Trophoblast cell (in vitro differentiated cells and primary cell): ENCODE results near the gene FXN.

Experiments used
- DNase-seq, 2 donors: peaks; one replicate each; pipeline ENCODE4 v3.0.0-alpha.2; 2016
- H2AFZ ChIP-seq: 2 replicates; pipeline ENCODE4 v1.6.1; 2013; ENCODE audit warnings: low read length, moderate library complexity, mild to moderate bottlenecking; ENCODE audit not compliant: insufficient read depth, poor library complexity
- H2AK5ac ChIP-seq: 2 replicates; pipeline ENCODE4 v1.6.1; 2013; ENCODE audit warnings: mild to moderate bottlenecking, low read length
- H2BK120ac ChIP-seq: 2 replicates; pipeline ENCODE4 v1.6.1; 2013; ENCODE audit warnings: low read length, mild to moderate bottlenecking, moderate library complexity; ENCODE audit not compliant: insufficient read depth, poor library complexity
- H2BK12ac ChIP-seq: 2 replicates; pipeline ENCODE4 v1.6.1; 2013; ENCODE audit warnings: mild to moderate bottlenecking, low read length, moderate library complexity
- H2BK5ac ChIP-seq: 2 replicates; pipeline ENCODE4 v1.6.1; 2013; ENCODE audit warnings: low read length, low read depth, moderate library complexity, mild to moderate bottlenecking; ENCODE audit not compliant: poor library complexity
- H3K14ac ChIP-seq: 2 replicates; pipeline ENCODE4 v1.6.1; 2013; ENCODE audit warnings: mild to moderate bottlenecking, low read length
- H3K18ac ChIP-seq: 2 replicates; pipeline ENCODE4 v1.6.1; 2013; ENCODE audit warnings: mild to moderate bottlenecking, low read length
- H3K23ac ChIP-seq: 2 replicates; pipeline ENCODE4 v1.6.1; 2013; ENCODE audit warnings: low read length
- H3K27ac ChIP-seq: 2 replicates; pipeline ENCODE4 v1.5.1; 2013; ENCODE audit warnings: low read depth, mild to moderate bottlenecking, inconsistent platforms, low read length, moderate library complexity
- H3K27me3 ChIP-seq: 2 replicates; pipeline ENCODE4 v1.6.1; 2013; ENCODE audit warnings: inconsistent platforms, mild to moderate bottlenecking, low read length, moderate library complexity; ENCODE audit not compliant: insufficient read depth
- H3K36me3 ChIP-seq, 2 experiments: 1 replicate in 1 of 2; 2 replicates in 1 of 2; pipeline ENCODE4 v1.6.1; 2013; ENCODE audit warnings: low read length in 2 of 2, mild to moderate bottlenecking in 2 of 2, moderate library complexity in 1 of 2; ENCODE audit not compliant: insufficient read depth in 2 of 2, control insufficient read depth in 1 of 2
- H3K4ac ChIP-seq: 2 replicates; pipeline ENCODE4 v1.6.1; 2013; ENCODE audit warnings: low read depth, mild to moderate bottlenecking, low read length, moderate library complexity
- H3K4me1 ChIP-seq, 2 experiments: 1 replicate in 1 of 2; 2 replicates in 1 of 2; pipeline ENCODE4 v1.6.1; 2013; ENCODE audit warnings: low read length in 2 of 2, mild to moderate bottlenecking in 2 of 2, moderate library complexity in 1 of 2; ENCODE audit not compliant: insufficient read depth in 2 of 2, control insufficient read depth in 1 of 2
- H3K4me2 ChIP-seq: 2 replicates; pipeline ENCODE4 v1.6.1; 2013; ENCODE audit warnings: inconsistent platforms, mild to moderate bottlenecking, low read length, moderate library complexity
- H3K4me3 ChIP-seq: 2 replicates; pipeline ENCODE4 v1.5.1; 2013; ENCODE audit warnings: mild to moderate bottlenecking, low read depth, low read length, inconsistent platforms
- H3K79me1 ChIP-seq: one replicate; pipeline ENCODE4 v1.6.1; 2013; ENCODE audit warnings: low read length
- H3K79me2 ChIP-seq: 2 replicates; pipeline ENCODE4 v1.6.1; 2013; ENCODE audit warnings: low read length, mild to moderate bottlenecking; ENCODE audit not compliant: control insufficient read depth, insufficient read depth, poor library complexity
- H3K9ac ChIP-seq: 2 replicates; pipeline ENCODE4 v1.6.1; 2013; ENCODE audit warnings: mild to moderate bottlenecking, low read length
- H3K9me3 ChIP-seq: 2 replicates; pipeline ENCODE4 v1.6.1; 2013; ENCODE audit warnings: low read depth, mild to moderate bottlenecking, control low read depth, inconsistent platforms, low read length; ENCODE audit not compliant: insufficient read depth
- H4K12ac ChIP-seq: 2 replicates; pipeline ENCODE4 v1.6.1; 2013; ENCODE audit warnings: low read depth, mild to moderate bottlenecking, low read length, moderate library complexity
- H4K8ac ChIP-seq: 2 replicates; pipeline ENCODE4 v1.6.1; 2013; ENCODE audit warnings: low read depth, mild to moderate bottlenecking, low read length, moderate library complexity
- H4K91ac ChIP-seq: one replicate; pipeline ENCODE4 v1.6.1; 2013; ENCODE audit warnings: low read depth, mild to moderate bottlenecking, low read length, moderate library complexity
- WGBS: extraction: QIAGEN DNeasy Blood & Tissue Kit; methylation state at CpG from one replicate; pipeline ENCODE4 v1.1.7; 2013; ENCODE audit warnings: missing lambda C conversion rate; ENCODE audit not compliant: insufficient read length, insufficient coverage; ENCODE audit errors: extremely low coverage; 5-methylcytosine and 5-hydroxymethylcytosine counted together

The FXN gene

DNA sequence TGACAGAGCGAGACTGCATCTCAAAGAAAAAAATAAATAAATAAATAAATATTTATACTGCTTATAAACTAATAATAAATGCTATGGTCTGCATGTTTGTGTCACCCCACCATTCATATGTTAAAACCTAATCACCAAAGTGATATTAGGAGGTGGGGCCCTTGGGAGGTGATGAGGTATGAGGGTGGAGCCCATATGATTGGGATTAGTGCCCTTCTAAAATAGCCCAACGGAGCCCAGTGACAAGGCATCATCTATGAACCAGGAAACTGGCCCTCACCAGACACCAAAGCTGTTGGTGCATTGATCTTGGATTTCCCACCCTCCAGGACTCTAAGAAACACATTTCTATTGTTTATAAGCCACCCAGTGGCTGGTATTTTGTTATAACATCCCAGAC is 5.1 kb downstream of the FXN start:
- no peak overlapping the region for H3K14ac ChIP-seq
- H3K23ac ChIP-seq: no peak overlapping the region
- H4K8ac ChIP-seq: no peak overlapping the region
- no peak overlapping the region for H3K27ac ChIP-seq
- H3K4me1 ChIP-seq: peaks cover 6 to 15% of the 10 kb centered on the region in 2 experiments
- H3K79me2 ChIP-seq: peaks cover 8% of the 10 kb centered on the region
- no CpG with 5 or more reads among the region's 2 CpGs for WGBS
- no peak overlapping the region for H3K4me2 ChIP-seq
- no peak overlapping the region for H2BK12ac ChIP-seq
- H4K91ac ChIP-seq: no peak overlapping the region
- H3K9me3 ChIP-seq: no peaks in the 10 kb centered on the region
- H2BK5ac ChIP-seq: no peak overlapping the region
- H3K27me3 ChIP-seq: no peaks in the 10 kb centered on the region
- H3K4me3 ChIP-seq: no peak overlapping the region
- H2BK120ac ChIP-seq: no peak overlapping the region
- H3K4ac ChIP-seq: no peak overlapping the region
- no peak overlapping the region for H4K12ac ChIP-seq
- H3K9ac ChIP-seq: no peak overlapping the region
- peak in 1 of 2 donors; percentile 17 for DNase-seq
- H2AK5ac ChIP-seq: no peak overlapping the region
- no peak overlapping the region for H3K18ac ChIP-seq
- H2AFZ ChIP-seq: no peak overlapping the region
- H3K36me3 ChIP-seq: no peaks in the 10 kb centered on the region
- peaks cover 7% of the 10 kb centered on the region for H3K79me1 ChIP-seq

DNA sequence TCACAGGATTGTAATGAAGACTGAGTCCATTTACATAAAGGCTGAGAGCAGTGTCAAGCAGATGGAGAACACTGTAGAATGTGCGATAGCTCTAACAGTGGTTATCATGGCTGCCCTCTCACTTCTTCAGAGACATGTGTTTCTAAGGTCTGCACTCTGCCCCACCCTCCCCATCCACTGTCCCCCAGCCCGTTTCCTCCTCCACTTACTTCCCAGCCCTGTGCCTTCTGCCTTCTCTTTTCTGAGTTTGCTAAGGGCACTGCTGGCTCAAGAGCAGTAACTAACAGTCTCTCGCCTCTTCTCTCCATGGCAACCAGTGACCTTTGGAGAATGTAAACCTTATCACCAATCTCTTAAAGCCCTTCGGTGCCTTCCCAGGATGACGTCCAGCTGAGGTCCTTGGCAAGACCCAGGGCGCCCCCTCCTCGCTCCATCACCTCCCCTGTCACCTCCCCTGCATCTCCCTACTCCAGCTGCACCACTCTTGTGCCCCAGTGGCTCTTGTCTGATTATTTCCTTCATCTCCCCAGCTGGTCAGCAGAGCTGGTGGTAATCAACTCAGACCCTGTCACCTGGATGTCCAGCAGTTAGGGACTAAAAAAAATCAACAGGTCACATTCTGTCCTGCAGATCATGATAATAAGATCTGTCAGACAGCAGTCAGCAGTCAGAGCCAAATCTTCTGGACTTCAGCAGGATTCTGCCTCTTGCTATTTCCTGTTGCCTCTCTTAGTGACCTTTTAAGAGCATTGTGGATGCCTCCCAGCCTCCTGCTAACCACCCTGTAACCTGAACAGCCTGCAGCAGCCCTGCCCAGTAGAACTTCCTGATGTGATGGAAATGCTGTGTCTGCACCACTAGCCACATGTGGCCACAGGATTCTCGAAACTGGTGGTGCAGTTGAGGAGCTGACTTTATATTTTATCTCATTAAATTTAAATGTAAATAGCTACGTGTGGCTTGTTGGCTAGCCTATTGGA is 9.0 kb downstream of the FXN start:
- H2BK5ac ChIP-seq: no peak overlapping the region
- H4K8ac ChIP-seq: no peak overlapping the region
- no peak overlapping the region for H2BK120ac ChIP-seq

DNA sequence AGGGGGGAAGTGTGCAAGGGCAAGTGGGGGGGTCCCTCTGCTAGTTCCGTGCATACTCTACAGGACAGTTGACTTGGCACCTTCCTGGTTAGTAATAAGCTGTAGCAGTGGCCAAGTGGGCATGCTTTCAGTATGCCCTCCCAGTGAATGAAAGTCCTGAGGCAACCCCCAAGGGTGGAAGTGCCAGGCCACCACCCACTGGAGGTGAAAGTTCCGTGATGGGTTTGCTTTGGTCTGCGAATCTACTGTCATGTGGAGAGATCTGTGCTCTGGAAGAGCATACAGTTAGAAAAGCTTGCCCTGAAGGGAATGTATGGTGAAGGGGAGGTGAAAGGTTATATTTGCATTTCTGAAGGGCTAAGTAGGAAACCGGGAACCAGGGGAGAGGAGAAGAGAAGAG is 10.3 kb downstream of the FXN start:
- Histone ChIP-seq H3K79me1 (peaks cover 3% of the 10 kb centered on the region), H2BK5ac (no peak overlapping the region), H3K27ac (no peak overlapping the region), H3K18ac (peak overlapping the region; percentile 38), H3K9ac (no peak overlapping the region), H3K4ac (no peak overlapping the region), H2AFZ (no peak overlapping the region), H3K79me2 (no peaks in the 10 kb centered on the region), H3K9me3 (no peaks in the 10 kb centered on the region), H2AK5ac (no peak overlapping the region), H4K12ac (no peak overlapping the region), H2BK120ac (no peak overlapping the region), H3K36me3 (peaks cover 3% of the 10 kb centered on the region in 2 experiments), H2BK12ac (no peak overlapping the region), H4K8ac (no peak overlapping the region), H3K14ac (no peak overlapping the region), H3K27me3 (no peaks in the 10 kb centered on the region), H3K23ac (no peak overlapping the region), H3K4me2 (no peak overlapping the region), H4K91ac (no peak overlapping the region), H3K4me3 (no peak overlapping the region), H3K4me1 (peaks cover 13 to 14% of the 10 kb centered on the region in 2 experiments)
- WGBS: no CpG with 5 or more reads among the region's 4 CpGs
- no peak for DNase-seq

More for the DNA sequence above, 9.0 kb downstream of the FXN start:
- Histone ChIP-seq H3K9ac (no peak overlapping the region), H3K23ac (no peak overlapping the region), H2AFZ (no peak overlapping the region), H2AK5ac (no peak overlapping the region), H4K12ac (no peak overlapping the region), H3K4me2 (no peak overlapping the region), H3K9me3 (no peaks in the 10 kb centered on the region), H3K18ac (no peak overlapping the region), H3K4ac (no peak overlapping the region), H3K36me3 (peaks cover 3% of the 10 kb centered on the region in 2 experiments), H3K4me1 (peaks cover 13 to 14% of the 10 kb centered on the region in 2 experiments), H3K14ac (no peak overlapping the region), H3K79me1 (peaks cover 3% of the 10 kb centered on the region), H3K27me3 (no peaks in the 10 kb centered on the region), H2BK12ac (no peak overlapping the region), H3K79me2 (no peaks in the 10 kb centered on the region), H3K27ac (peak overlapping the region; percentile 24), H4K91ac (no peak overlapping the region), H3K4me3 (no peak overlapping the region)
- WGBS: no CpG with 5 or more reads among the region's 9 CpGs
- DNase-seq: no peak

DNA sequence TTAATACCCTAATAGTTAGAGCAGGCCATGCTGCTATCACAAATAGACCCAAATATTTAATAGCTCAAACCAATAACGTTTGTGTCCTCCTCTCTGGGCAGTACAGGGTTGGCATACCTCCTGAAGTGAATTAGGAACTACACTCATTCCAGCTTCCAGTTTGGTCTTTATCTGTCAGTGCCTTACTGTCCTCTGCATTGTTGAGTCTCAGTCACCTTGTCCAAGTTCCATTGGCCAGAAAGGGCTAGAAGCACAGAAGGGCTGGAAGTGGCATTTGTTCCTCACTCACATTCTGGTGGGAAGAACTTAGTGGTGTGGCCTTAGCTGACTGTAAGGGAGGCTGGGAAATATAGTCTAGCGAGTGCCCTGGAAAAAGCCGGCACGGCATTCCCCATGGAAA is 11.2 kb downstream of the FXN start:
- Histone ChIP-seq H2AK5ac (no peak overlapping the region), H3K36me3 (peaks cover 3% of the 10 kb centered on the region in 2 experiments), H2AFZ (no peak overlapping the region), H3K14ac (no peak overlapping the region), H3K4me3 (no peak overlapping the region), H3K4me1 (peaks cover 13% of the 10 kb centered on the region in 2 experiments), H4K12ac (no peak overlapping the region), H3K4me2 (no peak overlapping the region), H3K27me3 (no peaks in the 10 kb centered on the region), H3K9ac (no peak overlapping the region), H3K79me2 (no peaks in the 10 kb centered on the region), H3K23ac (no peak overlapping the region), H3K9me3 (no peaks in the 10 kb centered on the region), H2BK12ac (no peak overlapping the region), H4K91ac (no peak overlapping the region), H3K18ac (no peak overlapping the region), H3K79me1 (peaks cover 3% of the 10 kb centered on the region), H2BK5ac (no peak overlapping the region), H3K27ac (no peak overlapping the region), H2BK120ac (no peak overlapping the region), H3K4ac (no peak overlapping the region), H4K8ac (no peak overlapping the region)
- no CpG with 5 or more reads among the region's 4 CpGs for WGBS
- no peak for DNase-seq
